Stimulated activated CD8-positive, alpha-beta memory T cell treated with anti-CD3 and anti-CD28 coated beads, Interleukin-4, amount 100 ng/mL, for 1 hour (primary cell): ENCODE measurements around the gene MAP4.
"Not testable (repeated sequence)": the region's sequence is repeated elsewhere in the genome, so short reads cannot be mapped to it uniquely, and the experiment has no call there.

ENCODE experiments used
- DNase-seq, 2 donors: peaks; one replicate each; pipeline ENCODE4 v3.0.0-alpha.2; 2020; ENCODE audit warnings: low read depth in 2 of 2, low spot score in 1 of 2

MAP4 gene

GRCh38 chr3:47899495-47900108 is 116.6 kb downstream of the MAP4 start:
- DNase-seq = no peak

GRCh38 chr3:47897954-47898353 is 118.3 kb downstream of the MAP4 start:
- no peak for DNase-seq

- DNase-seq = no peak
Measured at GRCh38 chr3:47896736-47897135, 119.5 kb downstream of the MAP4 start.

GRCh38 chr3:47895241-47895640 is 121.0 kb downstream of the MAP4 start:
- no peak for DNase-seq

GRCh38 chr3:47892286-47893040 is 123.8 kb downstream of the MAP4 start:
- no peak for DNase-seq

GRCh38 chr3:47891613-47892005 is 124.6 kb downstream of the MAP4 start:
- no peak for DNase-seq

GRCh38 chr3:47890828-47891612 is 125.2 kb downstream of the MAP4 start:
- no peak for DNase-seq

- DNase-seq = no peak
Measured at GRCh38 chr3:47890126-47890827, 125.9 kb downstream of the MAP4 start.

- DNase-seq = no peak
Measured at GRCh38 chr3:47888986-47889757, 127.0 kb downstream of the MAP4 start.

GRCh38 chr3:47887991-47888390 is 128.2 kb downstream of the MAP4 start:
- not testable (repeated sequence) for DNase-seq

- DNase-seq = no peak
Measured at GRCh38 chr3:47885168-47885567, 131.0 kb downstream of the MAP4 start.

GRCh38 chr3:47884603-47885002 is 131.6 kb downstream of the MAP4 start:
- DNase-seq = no peak

- DNase-seq = no peak
Measured at GRCh38 chr3:47882338-47882737, 133.9 kb downstream of the MAP4 start.

- no peak for DNase-seq
Measured at GRCh38 chr3:47877719-47878118, 138.5 kb downstream of the MAP4 start.

GRCh38 chr3:47877290-47877689 is 138.9 kb downstream of the MAP4 start:
- DNase-seq = no peak

- DNase-seq = no peak
Measured at GRCh38 chr3:47874913-47875312, 141.3 kb downstream of the MAP4 start.

- DNase-seq = no peak
Measured at GRCh38 chr3:47874438-47874837, 141.8 kb downstream of the MAP4 start.

GRCh38 chr3:47872916-47873315 is 143.3 kb downstream of the MAP4 start:
- DNase-seq = no peak

- no peak for DNase-seq
Measured at GRCh38 chr3:47871389-47871788, 144.8 kb downstream of the MAP4 start.

- DNase-seq = no peak
Measured at GRCh38 chr3:47870702-47871260, 145.4 kb downstream of the MAP4 start.
